ENCODE data around the gene IPO7.
A peak's percentile ranks its signal among the peaks of the same experiment; 100 is the strongest.
"Not testable (repeated sequence)": the region's sequence is repeated elsewhere in the genome, so short reads cannot be mapped to it uniquely, and the experiment has no call there.

The IPO7 gene

GRCh38 chr11:9384535-9385326, at the start of gene IPO7:
TSS of gene IPO7 (plus strand) at chr11:9384652. CDS start at chr11:9384764, 112 bp downstream.
- DNase-seq (ENCODE audit: low read depth in 2 of 2) = peak; percentile 62 to 71

GRCh38 chr11:9341638-9342178, 42.7 kb upstream of the IPO7 start:
- DNase-seq (ENCODE audit: low read depth in 2 of 2) = no peak

- no peak for DNase-seq (ENCODE audit: low read depth in 2 of 2)
Measured at GRCh38 chr11:9344061-9344680, 40.3 kb upstream of the IPO7 start.

DNA sequence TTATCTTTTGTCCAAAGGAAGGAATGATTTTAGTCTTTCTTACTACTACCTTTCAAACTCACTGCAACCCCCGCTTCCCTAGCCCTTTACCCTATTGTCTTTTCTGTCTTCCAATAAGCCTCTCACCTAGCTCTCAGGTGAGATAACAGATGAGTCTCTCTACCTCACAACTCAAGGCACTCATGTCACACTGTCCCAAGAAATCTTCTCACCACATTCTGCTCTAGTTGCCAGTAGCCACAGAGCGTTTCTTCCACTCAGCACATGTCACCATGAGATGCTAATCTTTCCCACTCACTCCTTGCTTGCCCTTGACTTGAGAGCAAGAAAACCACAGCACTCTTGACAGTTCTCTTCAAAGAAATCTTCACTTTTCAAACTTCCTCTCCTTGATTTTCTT, 37.4 kb upstream of the IPO7 start:
- no peak for DNase-seq (ENCODE audit: low read depth in 2 of 2)

GRCh38 chr11:9347779-9348178, 36.7 kb upstream of the IPO7 start:
- DNase-seq (ENCODE audit: low read depth in 2 of 2) = not testable (repeated sequence)

DNA sequence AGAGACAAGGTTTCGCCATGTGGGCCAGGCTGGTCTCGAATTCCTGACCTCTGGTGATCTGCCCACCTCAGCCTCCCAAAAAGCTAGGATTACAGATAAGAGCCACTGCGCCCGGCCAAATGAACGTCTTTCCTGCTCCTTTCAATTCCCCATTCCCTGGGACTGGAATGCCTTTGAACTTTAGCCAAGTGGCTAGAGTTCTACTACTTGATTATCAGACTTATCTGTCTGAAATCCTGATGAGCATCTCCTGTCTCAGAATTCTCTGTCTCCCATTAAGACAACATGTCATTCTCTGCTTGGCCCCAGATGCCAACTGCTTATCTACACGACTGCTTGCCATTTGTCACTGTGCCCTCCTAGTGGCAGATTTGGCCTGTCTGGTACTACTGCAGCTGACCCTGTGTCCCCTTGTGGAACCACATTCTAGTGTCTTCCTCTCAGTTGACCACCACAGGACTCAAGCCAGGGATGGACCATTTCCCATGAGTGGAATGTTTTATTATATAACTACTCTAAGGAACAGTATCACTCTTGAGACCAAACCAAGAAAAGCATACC, 33.1 kb upstream of the IPO7 start:
- DNase-seq (ENCODE audit: low read depth in 2 of 2) = no peak

DNA sequence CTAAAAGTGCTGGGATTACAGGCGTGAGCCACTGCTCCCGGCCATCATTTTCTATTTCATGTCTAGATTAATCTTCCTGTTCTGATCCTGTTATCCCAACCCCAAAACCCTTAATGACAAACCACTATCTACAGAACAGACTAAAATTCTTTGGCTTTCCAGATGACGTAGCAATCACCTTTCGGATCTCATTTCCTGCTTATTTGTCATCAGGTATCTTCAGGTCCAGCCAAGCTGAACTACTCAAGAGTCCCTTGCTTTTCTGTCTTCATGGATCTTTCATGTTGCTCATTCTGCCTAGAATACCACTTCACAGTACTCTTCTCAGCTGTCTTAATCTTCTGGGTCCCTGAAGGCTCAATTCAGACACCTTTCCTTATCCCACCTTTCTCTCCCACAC, 27.4 kb upstream of the IPO7 start:
- no peak for DNase-seq (ENCODE audit: low read depth in 2 of 2)

GRCh38 chr11:9360862-9361622, 23.4 kb upstream of the IPO7 start:
- DNase-seq (ENCODE audit: low read depth in 2 of 2) = not testable (repeated sequence)

DNA sequence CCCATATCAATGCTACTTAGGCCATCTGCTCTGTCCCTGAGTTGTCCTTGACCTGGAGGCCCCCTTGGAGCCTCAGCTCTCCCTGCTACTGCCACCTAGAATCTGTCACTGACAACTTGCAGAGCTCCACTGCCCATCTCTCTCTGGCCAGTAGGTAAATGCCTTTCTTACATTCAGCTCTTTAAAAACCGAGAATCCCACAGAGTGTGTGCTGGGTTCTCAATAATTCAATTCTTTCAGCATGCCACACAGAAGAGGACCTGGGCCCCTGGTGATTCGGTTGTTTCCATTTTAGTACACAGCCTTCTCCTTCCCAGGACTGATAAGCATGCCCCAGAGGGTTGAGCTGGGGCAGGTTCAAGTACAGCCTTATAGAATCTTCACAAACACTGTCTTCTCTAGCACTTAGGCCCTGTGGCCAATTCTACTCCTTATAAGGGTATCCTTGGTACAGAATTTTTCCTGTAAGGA, 22.0 kb upstream of the IPO7 start:
- DNase-seq (ENCODE audit: low read depth in 2 of 2) = no peak

DNA sequence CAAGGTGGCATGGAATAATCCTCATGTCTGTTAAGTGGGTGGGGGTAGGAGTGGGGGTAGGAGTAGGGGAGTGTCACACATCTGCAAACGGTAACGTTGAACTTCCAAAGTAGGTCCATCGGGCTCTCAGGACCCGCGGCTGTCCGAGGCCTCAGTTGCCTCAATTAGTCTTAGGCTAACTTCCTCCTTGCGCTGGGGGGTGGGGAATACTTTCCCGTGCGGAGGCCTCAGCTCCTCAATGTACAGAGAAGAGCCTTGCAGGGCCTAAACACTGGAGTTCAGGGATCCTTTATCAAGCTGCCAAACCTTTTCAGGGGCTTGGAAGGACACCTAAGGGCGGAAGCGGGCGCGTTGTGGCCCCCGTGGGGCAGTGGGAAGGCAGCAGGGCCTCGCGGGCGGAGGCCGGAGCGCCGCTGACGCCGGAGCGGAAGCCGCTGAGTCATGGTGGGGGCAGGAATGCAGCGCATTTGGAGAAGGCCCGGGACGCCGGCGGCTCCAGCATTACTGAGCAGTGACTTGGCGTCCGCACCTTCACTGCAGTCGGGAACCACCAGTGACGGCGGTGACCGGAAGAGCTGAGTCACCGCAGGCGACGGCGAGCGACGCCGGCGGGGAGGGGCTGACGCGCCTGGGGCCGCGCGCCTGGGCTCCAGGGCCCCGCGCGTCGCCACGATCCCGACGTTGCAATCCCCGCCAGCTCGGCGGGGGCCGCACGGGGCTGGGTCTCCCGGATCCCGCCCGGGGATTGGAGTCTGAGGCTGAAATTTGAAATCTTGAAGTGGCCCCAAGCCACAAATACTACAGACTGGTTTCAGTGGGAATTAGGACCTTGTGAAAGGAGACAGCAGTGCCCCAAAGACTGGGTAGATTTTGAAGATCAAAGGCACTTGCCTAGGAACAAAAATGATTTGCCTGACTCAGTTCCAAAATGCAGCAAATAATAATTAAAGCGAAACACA, 20.2 kb upstream of the IPO7 start:
- DNase-seq (ENCODE audit: low read depth in 2 of 2) = peak; percentile 53

DNA sequence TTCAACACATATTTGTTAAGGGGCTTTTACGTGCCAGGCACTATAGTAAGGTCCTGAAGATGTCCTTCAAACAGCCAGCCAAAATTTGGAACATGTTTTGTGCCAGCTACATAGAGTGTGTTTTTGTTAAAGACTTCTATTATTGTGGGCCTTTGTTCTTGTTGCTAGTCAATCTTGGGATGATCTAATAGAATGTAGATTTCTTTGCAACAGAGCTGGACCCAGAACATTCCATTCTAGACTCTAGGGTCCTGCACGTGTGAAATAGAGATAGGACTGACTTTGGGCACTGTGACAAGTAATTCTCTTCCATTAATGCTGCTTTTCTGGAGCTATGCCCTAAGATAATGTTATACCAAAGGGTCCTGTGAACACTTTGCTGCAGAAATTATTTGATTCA, 16.9 kb upstream of the IPO7 start:
- no peak for DNase-seq (ENCODE audit: low read depth in 2 of 2)

- DNase-seq (ENCODE audit: low read depth in 2 of 2) = no peak
Measured at GRCh38 chr11:9377036-9377435, 7.4 kb upstream of the IPO7 start.

DNA sequence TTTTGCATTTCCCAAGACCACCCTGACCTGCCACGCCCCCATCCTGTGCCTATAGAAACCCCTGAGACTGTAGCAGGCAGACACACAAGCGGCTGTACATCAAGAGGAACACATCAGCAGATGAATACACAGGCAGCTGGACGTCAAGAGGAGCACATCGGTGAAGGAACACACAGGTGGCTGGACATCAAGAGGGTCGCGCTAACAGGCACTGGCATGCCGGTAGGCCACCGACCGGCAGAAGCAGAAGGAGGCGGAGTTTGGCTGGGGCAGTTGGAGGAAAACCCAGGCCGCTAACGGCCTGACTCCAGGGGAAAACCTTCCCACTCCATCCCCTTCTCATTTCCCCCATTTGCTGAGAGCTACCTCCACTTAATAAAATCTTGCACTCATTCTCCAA, 5.4 kb upstream of the IPO7 start:
- no peak for DNase-seq (ENCODE audit: low read depth in 2 of 2)

DNA sequence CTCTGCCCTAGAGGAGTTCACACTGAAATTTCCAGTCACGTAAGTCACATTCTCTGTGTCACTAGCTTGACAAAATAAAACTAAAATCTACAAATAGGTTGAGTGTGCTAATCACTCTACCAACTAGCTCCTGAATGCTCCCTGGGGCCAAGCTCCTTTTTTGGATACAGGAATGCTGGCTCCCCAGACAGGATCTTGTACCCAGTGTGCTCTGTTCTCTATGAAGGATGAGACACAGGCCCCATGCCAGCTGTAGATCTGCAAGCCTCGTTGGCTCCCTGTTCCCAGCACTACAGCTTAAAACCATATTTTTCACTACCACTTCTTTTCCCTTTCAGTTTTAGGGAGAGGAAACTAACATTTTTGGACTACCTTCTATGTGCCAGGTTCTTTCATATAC, 3.7 kb upstream of the IPO7 start:
- DNase-seq (ENCODE audit: low read depth in 2 of 2) = no peak

DNA sequence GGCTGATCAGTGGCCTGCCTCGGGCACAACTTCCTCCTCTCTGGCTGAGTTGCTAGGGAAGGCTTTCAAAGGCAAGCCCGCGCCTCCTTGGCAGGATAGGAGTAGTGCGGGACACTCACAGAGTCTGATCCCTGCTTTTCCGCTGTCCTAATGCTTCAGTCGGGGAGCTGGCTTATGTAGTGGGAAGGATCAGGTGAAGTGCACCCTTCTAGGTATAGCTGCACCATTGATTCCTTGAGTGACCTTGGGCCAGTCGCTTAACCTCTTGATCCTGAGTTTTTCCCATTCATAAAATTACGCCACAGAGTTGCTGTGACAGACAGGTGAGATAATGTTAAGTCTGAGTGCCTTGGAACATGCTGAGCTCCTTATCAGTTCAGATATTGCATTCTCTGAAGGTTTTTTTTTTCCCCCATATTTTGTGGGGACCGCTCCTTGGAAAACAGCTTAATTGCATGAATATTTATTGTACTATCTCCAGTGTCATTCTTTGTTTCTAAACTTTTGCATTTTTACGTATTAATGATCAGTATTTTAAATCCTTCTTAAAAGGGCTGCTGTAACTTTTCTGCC, 961 bp downstream of the IPO7 start:
- no peak for DNase-seq (ENCODE audit: low read depth in 2 of 2)

DNA sequence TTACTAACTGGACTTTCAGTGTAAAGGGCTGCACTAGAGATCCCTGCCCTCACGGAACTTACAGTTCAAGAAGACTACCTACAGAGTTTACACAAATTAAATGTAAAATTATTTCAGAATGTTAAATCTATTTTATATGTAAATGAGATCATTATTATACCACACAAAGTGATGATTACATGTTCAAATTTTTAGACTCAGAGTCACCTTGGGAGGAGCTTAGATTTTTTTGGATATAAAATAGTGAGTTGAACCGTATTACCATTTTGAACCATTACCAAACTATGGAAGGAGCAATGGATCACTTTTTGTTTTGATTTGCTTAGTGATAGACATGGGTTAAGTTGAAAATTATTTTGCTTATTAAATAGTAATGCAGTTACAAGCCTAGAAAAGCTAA, 1.6 kb downstream of the IPO7 start:
- no peak for DNase-seq (ENCODE audit: low read depth in 2 of 2)

DNA sequence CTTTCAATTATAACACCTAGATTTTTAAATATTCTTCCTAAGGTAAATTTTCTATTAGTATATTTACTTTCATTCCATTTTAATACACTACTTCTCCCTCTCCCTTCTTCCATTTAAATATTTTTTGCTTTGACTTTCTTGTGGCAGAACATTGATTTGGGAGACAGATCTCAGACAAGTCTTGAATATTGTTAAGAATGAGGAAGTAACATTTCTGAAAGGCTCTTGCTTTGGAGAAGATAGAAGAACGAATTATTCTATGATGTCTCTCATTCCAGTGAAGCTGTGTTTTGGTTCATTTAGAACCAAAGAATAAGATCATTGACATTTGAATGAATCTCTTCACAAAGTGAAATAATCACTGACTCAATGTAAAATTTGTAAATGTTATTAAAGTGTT, 2.4 kb downstream of the IPO7 start:
- DNase-seq (ENCODE audit: low read depth in 2 of 2) = no peak

DNA sequence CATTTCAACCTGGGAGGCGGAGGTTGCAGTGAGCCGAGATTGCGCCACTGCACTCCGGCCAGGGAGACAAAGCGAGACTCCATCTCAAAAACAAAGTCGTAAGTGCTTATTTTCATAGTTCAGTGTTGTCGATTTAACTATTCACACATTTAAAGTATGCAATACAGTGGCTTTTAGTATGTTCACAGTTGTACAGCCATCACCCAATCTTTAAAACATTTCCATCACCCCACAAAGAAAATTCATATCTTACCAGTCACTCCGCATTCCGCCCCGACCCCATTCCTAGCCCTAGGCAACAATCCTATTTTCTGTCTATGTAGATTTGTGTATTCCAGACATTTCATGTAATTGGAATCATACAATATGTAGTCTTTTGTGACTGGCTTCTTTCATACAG, 11.9 kb downstream of the IPO7 start:
- DNase-seq (ENCODE audit: low read depth in 2 of 2) = no peak

DNA sequence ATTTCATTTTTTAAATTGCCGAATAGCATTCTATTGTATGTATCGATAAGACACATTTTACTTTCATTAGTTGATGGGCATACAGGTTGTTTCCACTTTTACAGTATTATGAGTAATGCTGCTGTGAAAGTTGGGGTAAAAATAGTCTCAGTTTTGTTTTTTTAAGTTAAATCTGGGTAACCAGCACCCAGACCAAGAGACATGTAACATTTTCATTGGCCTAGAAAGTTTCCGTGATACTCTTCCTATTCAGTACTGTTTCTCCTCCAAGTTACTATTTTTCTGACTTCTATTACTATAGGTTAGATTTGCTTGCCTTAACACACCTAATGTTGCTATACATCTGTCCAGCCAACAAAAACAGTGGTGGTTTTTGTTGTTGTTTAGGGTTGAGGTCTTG, 12.3 kb downstream of the IPO7 start:
- DNase-seq (ENCODE audit: low read depth in 2 of 2) = no peak

All from stimulated activated CD4-positive, alpha-beta T cell treated with anti-CD3 and anti-CD28 coated beads, Interleukin-1b, Interleukin-23, amount 100 ng/mL, for 1 hour (primary cell).